CD4-positive, alpha-beta T cell (primary cell): Measurements from ENCODE around the gene UBL4B. TPM values are rescaled to one million over a fixed set of nuclear protein-coding genes. Genes with fewer than 3 reads are reported as not detected.

ENCODE experiments used
- ATAC-seq: fragments of 200-7000 bp; cut with Tn5 transposase; one replicate; pipeline ENCODE4 v1.10.0; 2022; ENCODE audit warnings: mild to moderate bottlenecking; ENCODE audit not compliant: poor library complexity
- CTCF ChIA-PET: fragments of 350-600 bp; sonication (Branson Sonifier 250); formaldehyde crosslinking; loops from one replicate; lab custom pipeline; 2021; ENCODE audit warnings: antibody characterized with exemption, inconsistent platforms; lab: Charles Lee
- POLR2A ChIA-PET: fragments of 350-600 bp; sonication (Branson Sonifier 250); formaldehyde crosslinking; loops from one replicate; lab custom pipeline; 2021; ENCODE audit warnings: antibody characterized with exemption, inconsistent platforms; lab: Charles Lee
- DNase-seq, 14 experiments: peaks; one replicate each; pipeline ENCODE4 v3.0.0-alpha.2; 2013 to 2020; ENCODE audit warnings: mixed read lengths in 2 of 14
- H3K27ac ChIP-seq, 2 donors: one replicate each; pipeline versions ENCODE4 v1.5.1 to v1.7.0; 2013; ENCODE audit warnings: low read length in 2 of 2, low read depth in 1 of 2, mild to moderate bottlenecking in 1 of 2
- H3K27me3 ChIP-seq, 2 experiments: 1 replicate in 1 of 2; 2 replicates in 1 of 2; pipeline versions ENCODE4 v1.6.1 to v1.7.0; 2013; ENCODE audit warnings: low read length in 2 of 2, control low read depth in 1 of 2, mild to moderate bottlenecking in 1 of 2, moderate library complexity in 1 of 2; ENCODE audit not compliant: insufficient read depth in 2 of 2, control insufficient read depth in 1 of 2
- H3K36me3 ChIP-seq: one replicate; pipeline ENCODE4 v1.6.1; 2013; ENCODE audit warnings: low read length, control low read depth; ENCODE audit not compliant: insufficient read depth
- H3K4me1 ChIP-seq: one replicate; pipeline ENCODE4 v1.6.1; 2013; ENCODE audit warnings: low read length, control low read depth; ENCODE audit not compliant: insufficient read depth
- H3K4me3 ChIP-seq: one replicate; pipeline ENCODE4 v1.5.1; 2013; ENCODE audit warnings: mild to moderate bottlenecking, low read length, moderate library complexity
- H3K9me3 ChIP-seq, 2 experiments: 1 replicate in 1 of 2; 2 replicates in 1 of 2; pipeline versions ENCODE4 v1.6.1 to v1.7.0; 2013; ENCODE audit warnings: low read length in 2 of 2, mild to moderate bottlenecking in 2 of 2, control low read depth in 1 of 2, moderate library complexity in 1 of 2; ENCODE audit not compliant: control insufficient read depth in 1 of 2, insufficient read depth in 1 of 2
- H3K27ac Mint-ChIP-seq: one replicate; pipeline ENCODE4 v1.8.0; 2020; ENCODE audit warnings: mixed read lengths
- H3K27me3 Mint-ChIP-seq: one replicate; pipeline ENCODE4 v1.8.0; 2021; ENCODE audit warnings: mixed read lengths
- H3K36me3 Mint-ChIP-seq: one replicate; pipeline ENCODE4 v1.8.0; 2021; ENCODE audit warnings: low read depth, mixed read lengths
- H3K4me1 Mint-ChIP-seq: one replicate; pipeline ENCODE4 v1.8.0; 2021; ENCODE audit warnings: low read depth, mixed read lengths
- H3K4me3 Mint-ChIP-seq: one replicate; pipeline ENCODE4 v1.8.0; 2020; ENCODE audit warnings: mild to moderate bottlenecking, mixed read lengths
- H3K9me3 Mint-ChIP-seq: one replicate; pipeline ENCODE4 v1.8.0; 2020; ENCODE audit warnings: mixed read lengths
- CTCF ChIP-seq: fragments of 200-600 bp; IDR thresholded peaks from one replicate; pipeline ENCODE4 v1.8.0; 2022; ENCODE audit warnings: antibody characterized with exemption, mild to moderate bottlenecking
- intact Hi-C, 2 experiments: fragments of 100-400 bp; cut with DNase I in 1 of 2; cut with micrococcal nuclease in 1 of 2; formaldehyde crosslinking; loops; one replicate each; pipeline versions ENCODE4 v1.15.1 to v1.9.0; 2023 to 2025; cut with DNase I, micrococcal nuclease
- total RNA-seq, 174 experiments: library from RNA in 2 of 174; stranded (reverse) in 2 of 174; gene quantifications; one replicate each; pipeline ENCODE4 v1.2.3 and lab custom pipeline; 2021 to 2026

The UBL4B gene
- total RNA-seq, 2 experiments from 2014 or later: not detected

GRCh38 chr1:110158261-110158660 lies 46.0 kb downstream of the UBL4B start:
- Histone ChIP-seq H3K4me3 (no peak overlapping the region), H3K9me3 (peaks cover 0 to 20% of the 10 kb centered on the region in 2 experiments), H3K27ac (no peak overlapping the region), H3K27me3 (peaks cover 26 to 36% of the 10 kb centered on the region in 2 experiments), H3K4me1 (no peaks in the 10 kb centered on the region), H3K36me3 (no peaks in the 10 kb centered on the region)
- ATAC-seq (no peak), DNase-seq (no peak)
- ChIA-PET CTCF (no interaction called here), POLR2A (no interaction called here)
- intact Hi-C loops: loop anchor here in 1 of 2 experiments (10.0 kb wide), 1 partner anchor 587 kb away; no protein-coding TSS in a partner anchor
- Mint-ChIP-seq H3K36me3 (no peaks in the 10 kb centered on the region), H3K9me3 (peaks cover 2% of the 10 kb centered on the region), H3K4me3 (no peak overlapping the region), H3K4me1 (no peaks in the 10 kb centered on the region), H3K27me3 (peaks cover 64% of the 10 kb centered on the region), H3K27ac (no peak overlapping the region)
- no peak for TF ChIP-seq CTCF

GRCh38 chr1:110159168-110159567 lies 46.9 kb downstream of the UBL4B start:
- Mint-ChIP-seq H3K27me3 (peaks cover 61% of the 10 kb centered on the region), H3K4me3 (no peak overlapping the region), H3K36me3 (no peaks in the 10 kb centered on the region), H3K9me3 (peaks cover 2% of the 10 kb centered on the region), H3K4me1 (no peaks in the 10 kb centered on the region), H3K27ac (no peak overlapping the region)
- Histone ChIP-seq H3K27me3 (peaks cover 26 to 27% of the 10 kb centered on the region in 2 experiments), H3K36me3 (no peaks in the 10 kb centered on the region), H3K4me1 (no peaks in the 10 kb centered on the region), H3K9me3 (peaks cover 0 to 20% of the 10 kb centered on the region in 2 experiments), H3K27ac (no peak overlapping the region), H3K4me3 (no peak overlapping the region)
- intact Hi-C loops: loop anchor here in 1 of 2 experiments (10.0 kb wide), 1 partner anchor 586 kb away; no protein-coding TSS in a partner anchor
- ChIA-PET CTCF (no interaction called here), POLR2A (no interaction called here)
- no peak for ATAC-seq
- no peak for DNase-seq
- no peak for TF ChIP-seq CTCF

GRCh38 chr1:110160538-110161100 lies 48.4 kb downstream of the UBL4B start:
- H3K4me3 Mint-ChIP-seq: no peak overlapping the region
- POLR2A ChIA-PET: no interaction called here
- H3K9me3 Mint-ChIP-seq: peaks cover 2% of the 10 kb centered on the region
- H3K27me3 ChIP-seq: peaks cover 13 to 17% of the 10 kb centered on the region in 2 experiments
- no peaks in the 10 kb centered on the region for H3K36me3 Mint-ChIP-seq
- no peaks in the 10 kb centered on the region for H3K4me1 Mint-ChIP-seq
- H3K4me1 ChIP-seq: no peaks in the 10 kb centered on the region
- no peak overlapping the region for H3K4me3 ChIP-seq
- CTCF ChIA-PET: no interaction called here
- TF ChIP-seq CTCF: no peak
- no peak overlapping the region for H3K27ac ChIP-seq
- peaks cover 50% of the 10 kb centered on the region for H3K27me3 Mint-ChIP-seq
- no peak for ATAC-seq
- H3K9me3 ChIP-seq: peaks cover 0 to 24% of the 10 kb centered on the region in 2 experiments
- no peak overlapping the region for H3K27ac Mint-ChIP-seq
- no peaks in the 10 kb centered on the region for H3K36me3 ChIP-seq
- intact Hi-C loops: no loop called here
- DNase-seq: peak in 1 of 14 experiments; percentile 15
